ENCODE data around the gene MEGF8.

DNA sequence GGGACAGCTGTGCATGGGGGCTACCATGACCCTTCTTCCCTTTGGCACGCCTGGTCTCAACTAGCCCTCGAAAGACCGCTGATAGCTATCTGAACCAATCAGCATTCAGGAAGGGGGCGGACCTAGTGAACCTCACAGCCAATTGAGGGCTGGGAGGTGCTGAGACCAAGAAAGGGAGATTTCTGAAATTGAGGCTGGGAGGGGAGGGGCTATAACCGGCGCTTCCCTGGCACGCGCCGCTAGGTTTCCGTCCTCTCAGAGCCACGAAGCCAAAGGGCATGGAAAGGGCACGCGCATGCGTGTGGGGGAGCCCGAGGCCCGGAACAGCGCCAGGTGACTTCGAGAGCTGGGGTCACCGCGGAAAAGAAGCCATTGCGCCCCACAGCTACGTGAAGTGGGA, 18.8 kb upstream of the MEGF8 start:
- TF ChIP-seq GATA3 (IDR thresholded peaks at IDR 0.05; ENCODE audit: low read depth, low read length) (no peak), GATA2 (IDR thresholded peaks at IDR 0.05; ENCODE audit: low read depth, low read length) (no peak)

Measured in SH-SY5Y (cell line).